GM23248 (cell line): Measurements from ENCODE around the gene TMEM219.

Experiments
- EZH2 ChIP-seq: fragments of 200-600 bp; sonication (generic); IDR thresholded peaks from 2 replicates; pipeline ENCODE4 v1.6.1; 2018; ENCODE audit warnings: antibody characterized with exemption, mild to moderate bottlenecking; ENCODE audit not compliant: insufficient read depth, poor library complexity, severe bottlenecking
- EZH2phosphoT487 ChIP-seq: fragments of 200-600 bp; sonication (generic); IDR thresholded peaks from 2 replicates; pipeline ENCODE4 v1.6.1; 2018; ENCODE audit warnings: antibody characterized with exemption, moderate library complexity, mild to moderate bottlenecking, low read depth; ENCODE audit not compliant: insufficient read depth

DNA sequence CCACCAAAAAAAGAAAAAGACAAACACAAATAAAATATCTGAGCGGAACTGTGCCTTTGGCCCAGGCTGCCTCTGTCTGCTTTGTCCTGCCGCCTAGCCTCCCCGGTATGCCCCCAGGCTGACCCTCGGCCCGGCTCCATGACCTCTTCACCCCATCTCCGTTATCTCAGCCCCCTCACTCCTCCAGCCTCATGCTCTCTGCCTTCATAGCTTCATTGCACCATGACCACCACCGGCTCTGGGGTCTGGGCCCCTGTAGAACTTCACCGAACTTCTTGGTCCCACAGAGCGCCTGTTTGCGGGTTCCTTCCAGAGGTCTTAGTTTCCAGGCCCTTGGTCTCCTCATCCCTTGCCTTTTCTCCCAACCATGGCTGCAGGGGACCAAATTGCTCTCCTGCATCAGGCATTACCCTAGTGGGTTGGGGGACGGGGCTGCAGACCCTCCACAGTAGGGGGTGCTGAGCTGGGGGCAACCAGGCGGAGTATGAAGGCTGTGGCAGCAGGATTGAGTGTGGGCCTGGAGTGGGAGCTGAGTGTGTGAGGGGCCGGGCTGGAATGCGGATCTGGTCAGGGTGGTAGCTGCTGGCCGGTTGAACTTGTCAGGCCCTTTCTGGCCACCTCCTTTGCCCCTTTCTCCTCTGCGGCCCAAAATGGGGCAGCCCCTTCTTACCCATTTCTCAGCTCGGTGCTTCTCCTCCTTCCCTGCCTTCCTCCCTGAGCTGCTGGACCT lies 26.6 kb downstream of the TMEM219 start:
- TF ChIP-seq EZH2 (no peak), EZH2phosphoT487 (no peak)
